SKM-1 (cell line): Measurements from ENCODE around the gene NDE1.
"Not testable (repeated sequence)": the region's sequence is repeated elsewhere in the genome, so short reads cannot be mapped to it uniquely, and the experiment has no call there.

ENCODE experiments used
- DNase-seq: peaks from one replicate; lab custom pipeline; 2025; ENCODE audit not compliant: unreplicated experiment; lab: John Stamatoyannopoulos, UW

Gene NDE1

GRCh38 chr16:15650019-15650697 lies at the start of gene NDE1:
TSS of gene NDE1 (plus strand) at chr16:15650245. CDS start at chr16:15664779, 14,534 bp downstream.
- peak; percentile 84 for DNase-seq

- no peak for DNase-seq
These were observed 48.7 kb upstream of the NDE1 start for GRCh38 chr16:15601212-15601879.

GRCh38 chr16:15602285-15603044 lies 47.6 kb upstream of the NDE1 start:
- no peak for DNase-seq

- no peak for DNase-seq
These were observed 45.3 kb upstream of the NDE1 start for GRCh38 chr16:15604460-15605440.

GRCh38 chr16:15605839-15606517 lies 44.1 kb upstream of the NDE1 start:
- no peak for DNase-seq

GRCh38 chr16:15606518-15607220 lies 43.4 kb upstream of the NDE1 start:
- DNase-seq, result no peak

GRCh38 chr16:15607221-15607699 lies 42.8 kb upstream of the NDE1 start:
- not testable (repeated sequence) for DNase-seq

- no peak for DNase-seq
These were observed 42.2 kb upstream of the NDE1 start for GRCh38 chr16:15607700-15608396.

GRCh38 chr16:15608398-15609285 lies 41.4 kb upstream of the NDE1 start:
- no peak for DNase-seq

- DNase-seq, result no peak
These were observed 40.8 kb upstream of the NDE1 start for GRCh38 chr16:15609286-15609649.

GRCh38 chr16:15610369-15610871 lies 39.6 kb upstream of the NDE1 start:
- DNase-seq, result no peak

GRCh38 chr16:15611610-15612009 lies 38.4 kb upstream of the NDE1 start:
- no peak for DNase-seq

GRCh38 chr16:15613676-15614075 lies 36.4 kb upstream of the NDE1 start:
- no peak for DNase-seq

- no peak for DNase-seq
These were observed 34.0 kb upstream of the NDE1 start for GRCh38 chr16:15616012-15616411.

GRCh38 chr16:15616475-15617165 lies 33.4 kb upstream of the NDE1 start:
- no peak for DNase-seq

- DNase-seq, result no peak
These were observed 32.1 kb upstream of the NDE1 start for GRCh38 chr16:15617901-15618300.

- no peak for DNase-seq
These were observed 31.7 kb upstream of the NDE1 start for GRCh38 chr16:15618392-15618791.
